Astrocyte of the cerebellum (primary cell): Measurements from ENCODE around the gene SLC25A44.
A peak's percentile ranks its signal among the peaks of the same experiment; 100 is the strongest.

Source experiments
- DNase-seq: peaks from one replicate; pipeline ENCODE4 v3.0.0-alpha.2; 2011; ENCODE audit warnings: low read depth
- H3K4me3 ChIP-seq: 2 replicates; pipeline ENCODE4 v1.5.1; 2011; ENCODE audit warnings: mild to moderate bottlenecking, low read depth, low read length, moderate library complexity
- CTCF ChIP-seq: IDR thresholded peaks from 2 replicates; pipeline ENCODE4 v1.5.1; 2012; ENCODE audit warnings: low read length, low read depth, moderate library complexity, mild to moderate bottlenecking; ENCODE audit errors: missing control alignments
- in situ Hi-C: cut with HindIII; loops from 2 replicates; pipeline ENCODE4 v1.10.0; 2017; ENCODE audit warnings: low sequenced_read_pairs

SLC25A44 gene

GRCh38 chr1:156251527-156251926 lies 57.6 kb downstream of the SLC25A44 start:
- in situ Hi-C loops: no loop called here
- no peak for DNase-seq
- no peak overlapping the region for H3K4me3 ChIP-seq
- no peak for TF ChIP-seq CTCF

GRCh38 chr1:156253634-156254033 lies 59.7 kb downstream of the SLC25A44 start:
- TF ChIP-seq CTCF: no peak
- in situ Hi-C loops: no loop called here
- no peak for DNase-seq
- H3K4me3 ChIP-seq: no peak overlapping the region

- no peak overlapping the region for H3K4me3 ChIP-seq
- TF ChIP-seq CTCF: no peak
- in situ Hi-C loops: no loop called here
- DNase-seq: no peak
Observed at GRCh38 chr1:156257711-156258110, 63.8 kb downstream of the SLC25A44 start.

- H3K4me3 ChIP-seq: no peak overlapping the region
- DNase-seq: no peak
- in situ Hi-C loops: no loop called here
- TF ChIP-seq CTCF: no peak
Observed at GRCh38 chr1:156258859-156259258, 65.0 kb downstream of the SLC25A44 start.

- TF ChIP-seq CTCF: peak; percentile 28
- in situ Hi-C loops: loop anchor here (5.0 kb wide), 1 partner anchor 52 kb away; no protein-coding TSS in a partner anchor
- no peak for DNase-seq
- no peak overlapping the region for H3K4me3 ChIP-seq
Observed at GRCh38 chr1:156259805-156260204, 65.9 kb downstream of the SLC25A44 start.

GRCh38 chr1:156260896-156261295 lies 67.0 kb downstream of the SLC25A44 start:
- in situ Hi-C loops: loop anchor here (5.0 kb wide), 1 partner anchor 51 kb away; no protein-coding TSS in a partner anchor
- TF ChIP-seq CTCF: no peak
- no peak for DNase-seq
- H3K4me3 ChIP-seq: no peak overlapping the region
